Esophagus squamous epithelium (tissue), 4 donors: Measurements from ENCODE around the gene ANAPC16.

Source experiments
- POLR2A ChIP-seq, 4 donors: fragments of 450-650 bp; IDR thresholded peaks; one replicate each; pipeline ENCODE4 v1.6.1; 2017; ENCODE audit warnings: antibody characterized with exemption in 4 of 4, mild to moderate bottlenecking in 4 of 4, moderate library complexity in 3 of 4
- TF ChIP-seq, protein P1 (sequence below), 6 experiments: fragments of 450-650 bp in 4 of 6; fragments of 200-600 bp in 2 of 6; sonication (generic) in 2 of 6; IDR thresholded peaks; one replicate each; pipeline ENCODE4 v1.5.1; 2016 to 2019; ENCODE audit warnings: antibody characterized with exemption in 6 of 6, mild to moderate bottlenecking in 4 of 6, moderate library complexity in 4 of 6

DNA sequence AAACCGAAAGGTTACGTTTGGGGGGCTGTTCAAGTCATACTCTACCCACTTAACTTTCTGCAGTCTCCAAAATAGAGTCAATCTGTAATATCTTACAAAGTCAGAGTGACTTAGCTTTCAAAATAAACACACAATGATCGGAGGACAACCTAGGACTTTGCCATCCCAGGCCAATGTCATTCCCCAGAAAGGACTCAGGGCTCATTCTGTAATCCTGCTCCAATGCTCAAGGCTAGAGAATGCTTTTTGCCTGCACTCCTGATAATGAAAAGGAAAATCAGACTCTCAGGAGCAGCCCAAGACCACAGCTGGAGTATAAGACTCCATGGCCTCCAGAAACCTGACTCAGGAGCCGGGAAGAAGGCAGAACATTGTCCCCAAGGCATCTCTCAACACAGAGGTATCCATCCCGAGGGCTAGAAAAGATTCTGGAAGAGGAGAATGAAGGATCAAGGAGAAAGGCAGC lies 28.8 kb downstream of the ANAPC16 start:
- TF ChIP-seq, protein P1, sequence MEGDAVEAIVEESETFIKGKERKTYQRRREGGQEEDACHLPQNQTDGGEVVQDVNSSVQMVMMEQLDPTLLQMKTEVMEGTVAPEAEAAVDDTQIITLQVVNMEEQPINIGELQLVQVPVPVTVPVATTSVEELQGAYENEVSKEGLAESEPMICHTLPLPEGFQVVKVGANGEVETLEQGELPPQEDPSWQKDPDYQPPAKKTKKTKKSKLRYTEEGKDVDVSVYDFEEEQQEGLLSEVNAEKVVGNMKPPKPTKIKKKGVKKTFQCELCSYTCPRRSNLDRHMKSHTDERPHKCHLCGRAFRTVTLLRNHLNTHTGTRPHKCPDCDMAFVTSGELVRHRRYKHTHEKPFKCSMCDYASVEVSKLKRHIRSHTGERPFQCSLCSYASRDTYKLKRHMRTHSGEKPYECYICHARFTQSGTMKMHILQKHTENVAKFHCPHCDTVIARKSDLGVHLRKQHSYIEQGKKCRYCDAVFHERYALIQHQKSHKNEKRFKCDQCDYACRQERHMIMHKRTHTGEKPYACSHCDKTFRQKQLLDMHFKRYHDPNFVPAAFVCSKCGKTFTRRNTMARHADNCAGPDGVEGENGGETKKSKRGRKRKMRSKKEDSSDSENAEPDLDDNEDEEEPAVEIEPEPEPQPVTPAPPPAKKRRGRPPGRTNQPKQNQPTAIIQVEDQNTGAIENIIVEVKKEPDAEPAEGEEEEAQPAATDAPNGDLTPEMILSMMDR (IDR thresholded peaks at IDR 0.05): no peak
- TF ChIP-seq POLR2A (IDR thresholded peaks at IDR 0.05): no peak
